ENCODE measurements around the gene S100A4.
"Not testable (repeated sequence)": the region's sequence is repeated elsewhere in the genome, so short reads cannot be mapped to it uniquely, and the experiment has no call there.

S100A4 gene

DNA sequence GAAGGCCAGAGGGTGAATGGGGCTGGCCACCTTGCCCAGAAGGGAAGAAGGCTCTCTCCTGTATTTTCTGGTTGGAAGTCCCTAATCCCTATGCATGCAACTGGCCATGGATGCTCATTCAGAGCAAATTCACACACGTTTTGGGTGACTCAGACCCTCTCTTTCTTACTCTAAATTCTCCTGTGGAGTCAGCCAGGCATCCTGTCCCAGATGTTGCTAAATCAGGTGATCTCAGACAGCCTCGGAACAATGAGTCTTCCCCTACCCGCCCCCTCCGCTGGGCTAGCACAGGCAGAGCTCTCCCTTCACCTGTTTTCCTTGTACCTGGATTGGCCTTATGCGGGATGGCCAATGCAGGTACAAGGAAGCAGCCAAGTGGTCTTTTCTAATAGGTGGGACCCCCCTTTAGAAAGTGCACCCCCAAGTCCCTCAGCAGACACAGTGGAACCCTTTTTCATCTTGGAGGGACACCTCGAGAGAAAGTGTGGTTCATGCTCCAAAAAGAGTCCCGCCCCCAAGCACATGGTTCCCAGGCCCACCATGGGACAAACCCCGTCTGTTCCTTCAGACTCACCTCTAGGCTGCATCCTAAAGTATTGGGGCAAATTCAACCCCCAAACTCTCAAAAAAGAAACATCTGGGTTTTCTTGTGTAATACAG is 18.5 kb downstream of the S100A4 start:
- ChIA-PET CTCF (interaction anchor here (1.7 to 14.8 kb wide), 3 partner anchors 17 to 50 kb away, joined by 4 to 333 read pairs (median 49); no protein-coding TSS in a partner anchor), POLR2A (no interaction called here)
- TF ChIP-seq, protein P1, sequence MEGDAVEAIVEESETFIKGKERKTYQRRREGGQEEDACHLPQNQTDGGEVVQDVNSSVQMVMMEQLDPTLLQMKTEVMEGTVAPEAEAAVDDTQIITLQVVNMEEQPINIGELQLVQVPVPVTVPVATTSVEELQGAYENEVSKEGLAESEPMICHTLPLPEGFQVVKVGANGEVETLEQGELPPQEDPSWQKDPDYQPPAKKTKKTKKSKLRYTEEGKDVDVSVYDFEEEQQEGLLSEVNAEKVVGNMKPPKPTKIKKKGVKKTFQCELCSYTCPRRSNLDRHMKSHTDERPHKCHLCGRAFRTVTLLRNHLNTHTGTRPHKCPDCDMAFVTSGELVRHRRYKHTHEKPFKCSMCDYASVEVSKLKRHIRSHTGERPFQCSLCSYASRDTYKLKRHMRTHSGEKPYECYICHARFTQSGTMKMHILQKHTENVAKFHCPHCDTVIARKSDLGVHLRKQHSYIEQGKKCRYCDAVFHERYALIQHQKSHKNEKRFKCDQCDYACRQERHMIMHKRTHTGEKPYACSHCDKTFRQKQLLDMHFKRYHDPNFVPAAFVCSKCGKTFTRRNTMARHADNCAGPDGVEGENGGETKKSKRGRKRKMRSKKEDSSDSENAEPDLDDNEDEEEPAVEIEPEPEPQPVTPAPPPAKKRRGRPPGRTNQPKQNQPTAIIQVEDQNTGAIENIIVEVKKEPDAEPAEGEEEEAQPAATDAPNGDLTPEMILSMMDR (IDR thresholded peaks at IDR 0.05; ENCODE audit: insufficient read depth, low read length, missing control alignments): no peak
- DNase-seq (ENCODE audit: low read depth, low spot score): no peak
- H3K4me3 ChIP-seq (ENCODE audit: low read depth, low read length): no peak overlapping the region

DNA sequence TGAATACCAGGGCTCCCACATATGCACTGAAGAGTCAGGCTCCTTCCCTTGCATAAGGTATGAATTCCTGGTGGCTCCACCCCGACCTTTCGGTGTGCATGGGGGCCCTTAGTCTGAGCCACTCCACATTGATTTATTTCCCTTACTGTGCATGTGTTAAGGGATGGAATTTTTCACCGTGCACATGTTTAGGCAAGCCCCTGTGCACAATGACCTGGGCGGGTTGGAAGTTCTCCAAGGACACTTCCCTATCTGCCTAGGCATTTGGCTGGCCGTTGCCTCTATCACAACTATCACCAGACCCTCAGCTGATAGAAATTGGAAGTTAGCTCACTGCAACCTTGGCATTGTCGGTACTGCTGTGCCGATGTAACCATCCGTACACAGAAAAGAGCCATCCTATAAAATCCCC is 19.5 kb downstream of the S100A4 start:
- DNase-seq (ENCODE audit: low read depth, low spot score): no peak
- CTCF ChIA-PET: interaction anchor here (1.7 to 14.8 kb wide), 5 partner anchors 8 to 92 kb away, joined by 4 to 333 read pairs (median 22); no protein-coding TSS in a partner anchor
- TF ChIP-seq, protein P1 (IDR thresholded peaks at IDR 0.05; ENCODE audit: insufficient read depth, low read length, missing control alignments): no peak

DNA sequence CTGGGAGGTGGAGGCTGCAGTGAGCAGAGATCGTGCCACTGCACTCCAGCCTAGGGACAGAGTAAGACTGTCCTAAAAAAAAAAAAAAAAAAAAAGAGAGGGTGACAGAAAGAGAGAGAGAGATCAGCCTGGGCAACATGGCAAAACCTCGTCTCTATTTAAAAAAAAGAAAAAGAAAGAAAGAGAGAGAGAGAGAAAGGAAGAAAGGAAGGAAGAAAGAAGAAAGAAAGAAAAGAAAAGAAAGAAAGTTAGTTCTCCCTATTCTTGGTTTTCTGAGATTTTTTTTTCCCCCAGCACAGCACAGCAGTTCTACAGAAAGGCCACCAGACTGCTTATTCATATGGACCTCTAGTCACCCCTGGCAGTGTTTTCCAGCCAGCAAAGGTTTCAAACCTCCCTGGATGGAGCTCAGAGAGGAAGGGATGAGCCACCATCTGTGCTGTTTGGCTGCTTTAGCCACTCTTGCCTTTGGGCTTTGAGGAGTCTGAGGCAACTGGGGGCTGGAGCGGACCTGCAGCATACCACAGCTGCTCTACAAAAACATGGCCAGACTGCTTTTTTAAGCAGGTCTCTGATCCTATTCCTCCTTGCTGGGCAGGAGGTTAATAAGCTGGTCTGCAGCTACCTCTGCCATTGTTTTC is 20.4 kb downstream of the S100A4 start:
- CTCF ChIA-PET: interaction anchor here (0.8 to 14.8 kb wide), 7 partner anchors 9 to 172 kb away, joined by 3 to 333 read pairs (median 4); no protein-coding TSS in a partner anchor
- TF ChIP-seq, protein P1 (IDR thresholded peaks at IDR 0.05; ENCODE audit: insufficient read depth, low read length, missing control alignments): no peak
- POLR2A ChIA-PET: interaction anchor here (1.0 to 2.3 kb wide), 3 partner anchors 10 to 102 kb away, joined by 3 to 13 read pairs (median 3); partner anchors contain the start of gene S100A6
- no peak overlapping the region for H3K4me3 ChIP-seq (ENCODE audit: low read depth, low read length)
- DNase-seq (ENCODE audit: low read depth, low spot score): no peak

More for the DNA sequence above, 19.5 kb downstream of the S100A4 start:
- H3K4me3 ChIP-seq (ENCODE audit: low read depth, low read length): no peak overlapping the region
- POLR2A ChIA-PET: interaction anchor here (2.3 kb wide), 1 partner anchor 9 kb away, joined by 13 read pairs; the partner anchor contains the start of gene S100A6

DNA sequence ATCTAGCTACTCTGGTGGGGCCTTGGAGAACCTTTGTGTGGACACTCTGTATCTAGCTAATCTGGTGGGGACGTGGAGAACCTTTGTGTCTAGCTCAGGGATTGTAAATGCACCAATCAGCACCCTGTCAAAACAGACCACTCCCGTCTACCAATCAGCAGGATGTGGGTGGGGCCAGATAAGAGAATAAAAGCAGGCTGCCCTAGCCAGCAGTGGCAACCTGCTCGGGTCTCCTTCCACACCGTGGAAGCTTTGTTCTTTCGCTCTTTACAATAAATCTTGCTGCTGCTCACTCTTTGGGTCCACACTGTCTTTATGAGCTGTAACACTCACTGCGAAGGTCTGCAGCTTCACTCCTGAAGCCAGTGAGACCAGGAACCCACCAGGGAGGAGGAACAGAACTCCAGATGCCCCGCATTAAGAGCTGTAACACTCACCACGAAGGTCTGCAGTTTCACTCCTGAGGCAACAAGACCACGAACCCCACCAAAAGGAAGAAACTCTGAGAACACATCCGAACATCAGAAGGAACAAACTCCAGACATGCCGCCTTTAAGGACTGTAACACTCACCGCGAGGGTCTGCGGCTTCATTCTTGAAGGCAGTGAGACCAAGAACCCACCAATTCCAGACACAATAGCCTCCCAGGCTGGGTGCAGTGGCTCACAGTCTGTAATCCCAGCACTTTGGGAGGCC is 23.1 kb downstream of the S100A4 start:
- DNase-seq (ENCODE audit: low read depth, low spot score); POLR2A ChIA-PET; H3K4me3 ChIP-seq (ENCODE audit: low read depth, low read length): not testable (repeated sequence)
- CTCF ChIA-PET: interaction anchor here (4.8 to 14.8 kb wide), 3 partner anchors 10 to 49 kb away, joined by 49 to 333 read pairs (median 54); no protein-coding TSS in a partner anchor

DNA sequence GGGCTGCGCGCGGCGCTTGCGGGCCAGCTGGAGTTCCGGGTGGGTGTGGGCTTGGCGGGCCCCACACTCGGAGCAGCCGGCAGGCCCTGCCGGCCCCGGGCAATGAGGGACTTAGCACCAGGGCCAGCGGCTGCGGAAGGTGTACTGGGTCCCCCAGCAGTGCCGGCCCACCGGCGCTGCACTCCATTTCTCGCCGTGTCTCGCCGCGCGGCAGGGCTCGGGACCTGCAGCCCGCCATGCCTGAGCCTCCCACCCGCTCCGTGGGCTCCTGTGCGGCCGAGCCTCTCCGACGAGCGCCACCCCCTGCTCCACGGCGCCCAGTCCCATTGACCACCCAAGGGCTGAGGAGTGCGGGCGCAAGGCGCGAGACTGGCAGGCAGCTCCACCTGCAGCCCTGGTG is 23.8 kb downstream of the S100A4 start:
- POLR2A ChIA-PET; DNase-seq (ENCODE audit: low read depth, low spot score); H3K4me3 ChIP-seq (ENCODE audit: low read depth, low read length): not testable (repeated sequence)
- CTCF ChIA-PET: interaction anchor here (1.1 to 14.8 kb wide), 7 partner anchors 11 to 106 kb away, joined by 3 to 333 read pairs (median 25); partner anchors contain the start of gene S100A13

DNA sequence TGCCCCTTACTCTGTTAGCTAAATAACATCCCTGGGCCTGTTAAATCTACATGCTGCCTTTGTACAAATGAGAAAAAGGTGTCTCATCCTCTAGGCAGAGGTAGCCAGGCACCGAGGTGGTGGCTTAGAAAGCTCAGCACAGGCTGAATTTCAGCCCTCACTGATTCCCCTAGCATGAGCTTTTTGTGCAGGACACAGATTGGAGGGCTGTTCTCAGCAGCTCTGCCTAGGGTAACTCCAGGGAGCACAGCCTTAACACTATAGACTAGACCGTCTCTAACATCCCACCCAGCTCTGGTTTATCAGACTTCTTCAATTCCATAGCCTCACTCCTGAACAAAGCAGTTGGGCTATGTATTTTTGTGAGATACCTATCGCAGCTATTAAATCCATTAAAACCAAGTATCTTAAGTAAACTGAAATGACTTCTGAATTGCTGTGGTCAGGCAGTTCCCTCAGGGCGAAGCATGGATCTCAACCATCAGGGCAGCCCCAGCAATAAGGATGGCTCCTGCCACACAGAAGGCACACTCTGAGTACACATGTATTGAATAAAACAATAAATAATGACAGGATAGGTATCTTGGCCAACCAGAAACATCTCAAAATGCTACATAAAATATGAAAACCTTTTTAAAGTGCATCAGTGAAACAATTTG is 24.7 kb downstream of the S100A4 start:
- no peak overlapping the region for H3K4me3 ChIP-seq (ENCODE audit: low read depth, low read length)
- DNase-seq (ENCODE audit: low read depth, low spot score): no peak
- TF ChIP-seq, protein P1 (IDR thresholded peaks at IDR 0.05; ENCODE audit: insufficient read depth, low read length, missing control alignments): no peak
- POLR2A ChIA-PET: interaction anchor here (0.7 to 1.2 kb wide), 4 partner anchors 13 to 106 kb away, joined by 3 read pairs; partner anchors contain the start of genes S100A13 and S100A6
- CTCF ChIA-PET: interaction anchor here (1.1 to 4.8 kb wide), 7 partner anchors 10 to 106 kb away, joined by 3 to 54 read pairs (median 11); partner anchors contain the start of gene S100A13

DNA sequence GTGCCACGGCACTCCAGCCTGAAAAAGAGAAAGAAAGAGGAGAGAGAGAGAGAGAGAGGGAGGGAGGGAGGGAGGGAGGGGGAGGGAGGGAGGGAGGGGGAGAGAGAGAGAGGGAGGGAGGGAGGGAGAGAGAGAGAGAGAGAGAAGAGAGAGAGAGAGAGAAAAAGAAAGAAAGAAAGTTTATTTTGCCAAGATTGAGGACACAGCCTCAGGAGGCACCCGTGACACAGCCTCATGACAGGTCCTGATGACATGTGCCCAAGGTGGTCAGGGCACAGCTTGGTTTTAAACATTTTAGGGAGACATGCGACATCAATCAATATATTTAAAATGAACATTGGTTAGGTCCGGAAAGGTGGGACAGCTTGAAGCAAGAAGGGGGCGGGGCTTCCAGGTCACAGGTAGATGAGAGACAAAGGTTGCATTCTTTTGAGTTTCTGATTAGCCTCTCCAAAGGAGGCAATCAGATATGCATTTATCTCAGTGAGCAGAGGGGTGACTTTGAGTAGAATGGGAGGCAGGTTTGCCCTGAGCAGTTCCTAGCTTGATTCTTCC is 25.4 kb downstream of the S100A4 start:
- ChIA-PET CTCF (interaction anchor here (1.1 to 4.8 kb wide), 7 partner anchors 9 to 157 kb away, joined by 3 to 54 read pairs (median 11); no protein-coding TSS in a partner anchor), POLR2A (interaction anchor here (0.8 to 1.2 kb wide), 3 partner anchors 13 to 107 kb away, joined by 3 read pairs; partner anchors contain the start of gene S100A13)
- not testable (repeated sequence) for DNase-seq (ENCODE audit: low read depth, low spot score); H3K4me3 ChIP-seq (ENCODE audit: low read depth, low read length)

Measured in AG04449 (cell line).